ENCODE measurements around the gene DDX19B.

DNA sequence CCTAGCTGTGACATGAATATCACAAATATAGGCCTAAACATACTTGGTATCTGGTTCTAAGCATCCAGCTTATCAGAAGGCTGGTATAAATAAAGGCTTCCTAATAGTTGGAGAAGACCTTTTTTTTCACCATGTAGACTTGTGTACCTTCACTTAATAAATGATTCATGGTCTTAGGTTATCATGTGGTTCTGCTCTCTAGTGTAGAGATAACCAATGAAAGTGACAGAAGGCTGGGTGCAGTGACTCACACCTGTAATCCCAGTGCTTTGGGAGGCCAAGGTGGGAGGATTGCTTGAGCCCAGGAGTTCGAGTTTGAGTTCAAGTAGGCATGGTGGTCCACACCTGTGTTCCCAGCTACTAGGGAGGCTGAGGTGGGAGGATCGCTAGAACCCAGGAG lies 50.8 kb downstream of the DDX19B start:
- TF ChIP-seq, protein P1, sequence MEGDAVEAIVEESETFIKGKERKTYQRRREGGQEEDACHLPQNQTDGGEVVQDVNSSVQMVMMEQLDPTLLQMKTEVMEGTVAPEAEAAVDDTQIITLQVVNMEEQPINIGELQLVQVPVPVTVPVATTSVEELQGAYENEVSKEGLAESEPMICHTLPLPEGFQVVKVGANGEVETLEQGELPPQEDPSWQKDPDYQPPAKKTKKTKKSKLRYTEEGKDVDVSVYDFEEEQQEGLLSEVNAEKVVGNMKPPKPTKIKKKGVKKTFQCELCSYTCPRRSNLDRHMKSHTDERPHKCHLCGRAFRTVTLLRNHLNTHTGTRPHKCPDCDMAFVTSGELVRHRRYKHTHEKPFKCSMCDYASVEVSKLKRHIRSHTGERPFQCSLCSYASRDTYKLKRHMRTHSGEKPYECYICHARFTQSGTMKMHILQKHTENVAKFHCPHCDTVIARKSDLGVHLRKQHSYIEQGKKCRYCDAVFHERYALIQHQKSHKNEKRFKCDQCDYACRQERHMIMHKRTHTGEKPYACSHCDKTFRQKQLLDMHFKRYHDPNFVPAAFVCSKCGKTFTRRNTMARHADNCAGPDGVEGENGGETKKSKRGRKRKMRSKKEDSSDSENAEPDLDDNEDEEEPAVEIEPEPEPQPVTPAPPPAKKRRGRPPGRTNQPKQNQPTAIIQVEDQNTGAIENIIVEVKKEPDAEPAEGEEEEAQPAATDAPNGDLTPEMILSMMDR (conservative IDR thresholded peaks at IDR 0.05), result no peak
- TF ChIP-seq ZFX (IDR thresholded peaks at IDR 0.05), result no peak
